Measurements from ENCODE around the gene CREBRF. TPM values are rescaled to one million over a fixed set of nuclear protein-coding genes. Genes with fewer than 3 reads are reported as not detected.
"Not testable (repeated sequence)": the region's sequence is repeated elsewhere in the genome, so short reads cannot be mapped to it uniquely, and the experiment has no call there.

CREBRF gene
- total RNA-seq, 3 donors from 2014 or later, result 51.1 to 77.1 (median 63.8) TPM

DNA sequence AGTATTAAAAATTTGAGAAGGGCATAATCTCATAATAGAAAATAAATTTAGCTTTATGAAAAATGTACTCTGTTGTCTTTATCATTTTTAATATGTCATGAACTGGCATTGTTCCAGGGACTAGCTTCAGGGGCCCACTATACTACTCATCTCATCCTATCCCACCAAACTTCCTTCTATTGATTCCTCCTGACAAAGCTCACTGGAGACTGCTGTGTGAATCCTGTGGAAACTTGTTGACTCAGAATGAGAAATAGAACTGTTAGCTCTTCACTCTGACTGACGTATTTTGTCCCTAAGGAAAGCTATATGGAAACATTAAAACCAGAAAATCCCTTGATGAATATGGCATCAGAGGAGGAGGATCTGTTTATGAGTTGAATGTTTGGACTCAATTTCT is 58.4 kb downstream of the CREBRF start:
- Histone ChIP-seq H3K27ac (no peak overlapping the region), H3K27me3 (no peaks in the 10 kb centered on the region), H3K36me3 (peaks cover 14% of the 10 kb centered on the region), H3K4me3 (no peak overlapping the region), H3K9me3 (peaks cover 0 to 9% of the 10 kb centered on the region in 2 donors), H3K4me1 (no peaks in the 10 kb centered on the region)
- no peak for DNase-seq (ENCODE audit: low spot score in 2 of 2)
- no peak for TF ChIP-seq POLR2AphosphoS5 (IDR thresholded peaks at IDR 0.05)
- no peak for TF ChIP-seq CTCF (IDR thresholded peaks at IDR 0.05)
- TF ChIP-seq POLR2A (IDR thresholded peaks at IDR 0.05), result no peak
- intact Hi-C loops (cut with DNase I; ENCODE audit: low total_unique reads), result no loop called here

DNA sequence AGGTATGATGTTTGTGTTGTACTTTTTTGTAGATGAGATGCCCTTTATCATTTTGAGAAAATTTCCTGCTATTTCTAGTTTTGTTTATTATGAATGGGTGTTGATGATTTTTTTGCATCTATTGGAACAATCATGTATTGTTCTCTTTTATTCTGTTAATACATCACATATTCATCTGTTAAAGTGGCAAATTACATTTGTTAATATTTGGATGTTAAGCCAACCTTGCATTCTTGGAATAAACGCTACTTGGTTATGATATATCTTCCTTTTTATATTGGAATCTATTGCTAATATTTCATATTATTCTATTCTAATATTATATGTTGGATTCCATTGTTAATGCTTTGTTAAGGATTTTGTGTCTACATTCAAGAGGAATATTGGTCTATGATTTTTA is 63.6 kb downstream of the CREBRF start:
- Histone ChIP-seq H3K36me3 (peaks cover 18% of the 10 kb centered on the region), H3K9me3 (peaks cover 0 to 17% of the 10 kb centered on the region in 2 donors), H3K27me3 (no peaks in the 10 kb centered on the region), H3K4me3 (no peak overlapping the region), H3K4me1 (no peaks in the 10 kb centered on the region), H3K27ac (no peak overlapping the region)
- intact Hi-C loops (cut with DNase I; ENCODE audit: low total_unique reads), result no loop called here
- DNase-seq (ENCODE audit: low spot score in 2 of 2), result no peak
- TF ChIP-seq POLR2A (IDR thresholded peaks at IDR 0.05), result no peak
- TF ChIP-seq CTCF (IDR thresholded peaks at IDR 0.05), result no peak
- TF ChIP-seq POLR2AphosphoS5 (IDR thresholded peaks at IDR 0.05), result no peak

DNA sequence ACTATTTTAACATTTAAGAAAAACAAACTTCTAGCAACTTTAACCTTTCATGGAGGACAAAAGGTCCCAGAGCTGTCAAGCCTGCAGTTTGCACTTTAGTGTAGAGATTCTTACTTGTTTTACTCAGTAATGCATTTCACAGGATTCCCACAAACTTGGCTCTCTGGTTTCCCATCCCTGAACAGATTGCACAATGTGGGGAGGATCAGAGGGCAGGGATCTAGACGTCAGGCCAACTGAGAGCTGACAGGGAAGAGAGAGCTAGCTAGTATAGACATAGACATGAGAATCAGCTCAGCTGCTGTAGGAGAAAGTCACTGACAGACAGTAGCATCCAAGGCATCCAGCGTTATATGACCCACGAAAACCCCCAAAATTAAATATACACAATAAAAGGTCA is 67.3 kb downstream of the CREBRF start:
- H3K27ac ChIP-seq, result no peak overlapping the region
- H3K9me3 ChIP-seq, result peaks cover 0 to 17% of the 10 kb centered on the region in 2 donors
- no peaks in the 10 kb centered on the region for H3K4me1 ChIP-seq
- H3K27me3 ChIP-seq, result no peaks in the 10 kb centered on the region
- no peak for DNase-seq (ENCODE audit: low spot score in 2 of 2)
- H3K36me3 ChIP-seq, result peaks cover 12% of the 10 kb centered on the region
- intact Hi-C loops (cut with DNase I; ENCODE audit: low total_unique reads), result no loop called here
- TF ChIP-seq POLR2A (IDR thresholded peaks at IDR 0.05) (no peak), POLR2AphosphoS5 (IDR thresholded peaks at IDR 0.05) (no peak), CTCF (IDR thresholded peaks at IDR 0.05) (no peak)
- H3K4me3 ChIP-seq, result no peak overlapping the region

GRCh38 chr5:173132166-173132565 is 76.0 kb downstream of the CREBRF start:
- intact Hi-C loops (cut with DNase I; ENCODE audit: low total_unique reads); H3K4me1 ChIP-seq; H3K27ac ChIP-seq; H3K36me3 ChIP-seq; H3K27me3 ChIP-seq; H3K9me3 ChIP-seq; DNase-seq (ENCODE audit: low spot score in 2 of 2); H3K4me3 ChIP-seq: not testable (repeated sequence)

DNA sequence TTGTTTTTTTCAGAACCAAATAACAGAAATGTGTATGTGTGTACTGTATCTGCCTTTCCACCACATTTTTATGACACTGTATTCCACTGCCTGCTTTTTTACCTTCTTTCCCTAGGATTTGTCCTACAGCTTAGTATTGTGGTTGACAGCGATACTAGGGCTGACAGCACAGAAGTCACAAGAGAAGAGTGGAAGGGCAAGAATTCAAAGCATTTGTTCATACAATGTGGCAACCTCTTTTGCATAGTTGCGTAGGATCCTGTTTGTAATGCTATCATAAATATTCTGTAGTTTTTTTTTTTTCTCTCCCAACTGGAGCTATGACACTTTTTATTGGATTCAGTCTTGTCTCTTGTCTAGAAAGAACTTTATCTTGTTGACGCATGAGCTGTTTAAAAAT is 82.6 kb downstream of the CREBRF start:
- H3K27ac ChIP-seq, result no peak overlapping the region
- DNase-seq (ENCODE audit: low spot score in 2 of 2), result no peak
- H3K36me3 ChIP-seq, result peaks cover 2% of the 10 kb centered on the region
- no peaks in the 10 kb centered on the region for H3K27me3 ChIP-seq
- intact Hi-C loops (cut with DNase I; ENCODE audit: low total_unique reads), result no loop called here
- no peak for TF ChIP-seq POLR2A (IDR thresholded peaks at IDR 0.05)
- TF ChIP-seq CTCF (IDR thresholded peaks at IDR 0.05), result no peak
- TF ChIP-seq POLR2AphosphoS5 (IDR thresholded peaks at IDR 0.05), result no peak
- H3K4me3 ChIP-seq, result no peak overlapping the region
- no peaks in the 10 kb centered on the region for H3K9me3 ChIP-seq
- no peaks in the 10 kb centered on the region for H3K4me1 ChIP-seq

- Histone ChIP-seq H3K4me3 (no peak overlapping the region), H3K27ac (no peak overlapping the region), H3K4me1 (no peaks in the 10 kb centered on the region), H3K9me3 (no peaks in the 10 kb centered on the region), H3K36me3 (no peaks in the 10 kb centered on the region), H3K27me3 (no peaks in the 10 kb centered on the region)
- DNase-seq (ENCODE audit: low spot score in 2 of 2), result no peak
- TF ChIP-seq CTCF (IDR thresholded peaks at IDR 0.05) (no peak), POLR2AphosphoS5 (IDR thresholded peaks at IDR 0.05) (no peak), POLR2A (IDR thresholded peaks at IDR 0.05) (no peak)
- intact Hi-C loops (cut with DNase I; ENCODE audit: low total_unique reads), result no loop called here
Observed at GRCh38 chr5:173139631-173140030, 83.5 kb downstream of the CREBRF start.

Data from breast epithelium (tissue), 4 donors.